Subcutaneous abdominal adipose tissue (tissue), 5 donors: ENCODE data around the gene EMX1.

ENCODE experiments used
- H3K27ac ChIP-seq: one replicate; pipeline ENCODE4 v1.7.0; 2013; ENCODE audit warnings: low read depth, mild to moderate bottlenecking, inconsistent platforms, low read length, moderate library complexity
- H3K27me3 ChIP-seq, 5 donors: one replicate each; pipeline ENCODE4 v1.7.0; 2013; ENCODE audit warnings: low read length in 5 of 5, inconsistent platforms in 1 of 5; ENCODE audit not compliant: control insufficient read depth in 5 of 5, insufficient read depth in 4 of 5
- H3K36me3 ChIP-seq, 5 donors: one replicate each; pipeline ENCODE4 v1.7.0; 2013; ENCODE audit warnings: low read length in 5 of 5; ENCODE audit not compliant: control insufficient read depth in 5 of 5, insufficient read depth in 5 of 5
- H3K4me1 ChIP-seq, 5 donors: one replicate each; pipeline ENCODE4 v1.7.0; 2013; ENCODE audit warnings: low read length in 5 of 5, mild to moderate bottlenecking in 3 of 5, moderate library complexity in 1 of 5; ENCODE audit not compliant: control insufficient read depth in 5 of 5, insufficient read depth in 5 of 5
- H3K4me3 ChIP-seq, 5 donors: one replicate each; pipeline ENCODE4 v1.7.0; 2013; ENCODE audit warnings: low read length in 5 of 5, low read depth in 1 of 5
- H3K9ac ChIP-seq, 5 donors: one replicate each; pipeline ENCODE4 v1.7.0; 2013; ENCODE audit warnings: low read length in 5 of 5, mild to moderate bottlenecking in 4 of 5, moderate library complexity in 3 of 5
- H3K9me3 ChIP-seq, 5 donors: one replicate each; pipeline ENCODE4 v1.7.0; 2013; ENCODE audit warnings: low read length in 5 of 5; ENCODE audit not compliant: control insufficient read depth in 5 of 5
- donor health status: healthy.
- donor health status: healthy.
- donor health status: healthy.
- donor health status: healthy.
- donor health status: healthy.

EMX1 gene

DNA sequence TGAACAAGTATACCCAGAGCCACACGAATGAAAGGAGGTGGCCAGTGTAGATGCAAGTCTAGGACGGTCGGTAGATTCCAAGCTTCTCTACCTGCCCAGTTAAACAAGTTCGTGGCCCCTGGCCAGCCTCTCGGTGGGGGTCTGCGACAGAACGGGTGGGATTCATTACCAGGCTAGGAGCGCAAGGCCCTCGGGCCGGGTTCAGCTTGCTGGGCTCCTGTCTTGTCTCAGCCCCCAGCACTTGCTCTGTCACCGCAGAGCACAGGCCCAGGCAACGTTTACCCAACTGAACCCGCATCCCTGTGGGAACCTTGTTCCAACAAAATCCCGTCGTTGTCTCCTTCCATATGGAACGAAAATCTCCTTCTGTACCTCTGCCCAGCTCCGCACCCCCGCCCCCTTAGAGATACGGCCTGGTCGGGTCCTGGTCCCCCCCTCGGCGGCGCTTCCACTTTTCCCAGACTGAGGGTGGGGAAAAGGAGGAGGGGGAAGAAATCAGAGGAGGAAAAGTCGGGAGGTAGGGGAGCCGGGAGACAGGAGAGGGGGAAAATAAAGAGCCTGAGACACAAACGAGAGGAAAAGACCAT is 1.9 kb upstream of the EMX1 start:
- H3K9ac ChIP-seq = no peak overlapping the region
- no peak overlapping the region for H3K27ac ChIP-seq
- H3K4me3 ChIP-seq = peak overlapping the region in 3 of 5 donors; percentile 53 to 64 (median 63)
- peaks cover 0 to 49% (median 42%) of the 10 kb centered on the region in 5 donors for H3K4me1 ChIP-seq
- no peaks in the 10 kb centered on the region for H3K36me3 ChIP-seq
- H3K9me3 ChIP-seq = no peaks in the 10 kb centered on the region
- H3K27me3 ChIP-seq = peaks cover 65 to 84% (median 82%) of the 10 kb centered on the region in 5 donors

DNA sequence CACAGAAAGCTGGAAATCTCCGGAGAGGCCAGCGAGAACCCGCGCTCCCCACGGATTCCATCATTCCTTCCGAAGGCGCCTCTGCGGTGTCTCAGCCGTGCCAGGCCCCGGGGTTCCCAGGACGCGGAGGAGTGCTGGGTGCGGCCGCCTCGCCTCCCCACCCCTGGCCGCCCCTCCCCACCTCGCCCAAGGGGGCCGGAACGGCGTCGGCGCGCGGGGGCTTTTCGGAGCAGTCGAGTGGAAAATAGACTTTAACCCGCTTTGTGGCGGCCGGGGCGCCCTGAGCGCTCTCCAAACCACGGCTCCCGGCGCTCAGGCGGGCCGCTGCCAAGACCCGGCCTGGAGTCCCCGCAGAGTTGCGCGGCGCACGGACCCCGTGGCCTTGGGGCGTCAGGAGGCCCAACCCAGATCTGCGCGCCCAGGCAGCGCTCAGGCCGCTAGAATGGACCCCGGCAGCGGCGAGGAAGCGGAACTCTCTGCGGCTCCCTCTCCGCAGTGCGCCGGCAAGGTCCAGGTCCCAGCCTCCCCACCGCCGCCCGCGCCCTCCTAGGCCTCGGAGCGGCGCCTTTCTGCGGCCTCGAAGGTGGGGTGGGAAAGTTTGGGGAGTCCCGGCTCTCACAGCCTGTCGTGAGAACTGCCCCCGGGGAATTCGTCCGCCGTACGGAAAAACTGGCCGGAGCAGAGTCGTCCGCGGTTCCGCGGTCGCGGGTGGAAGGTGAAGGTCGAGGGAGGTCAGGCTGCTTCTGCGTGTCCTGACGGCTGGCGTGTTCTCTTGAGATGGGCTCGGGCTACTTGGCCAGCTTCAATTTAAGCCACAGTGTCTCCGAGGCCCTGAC is 1.2 kb upstream of the EMX1 start:
- H3K9ac ChIP-seq = no peak overlapping the region
- no peak overlapping the region for H3K27ac ChIP-seq
- H3K27me3 ChIP-seq = peaks cover 70 to 85% (median 82%) of the 10 kb centered on the region in 5 donors
- peaks cover 0 to 57% (median 49%) of the 10 kb centered on the region in 5 donors for H3K4me1 ChIP-seq
- H3K36me3 ChIP-seq = no peaks in the 10 kb centered on the region
- H3K9me3 ChIP-seq = no peaks in the 10 kb centered on the region
- peak overlapping the region in 4 of 5 donors; percentile 48 to 64 (median 58) for H3K4me3 ChIP-seq

DNA sequence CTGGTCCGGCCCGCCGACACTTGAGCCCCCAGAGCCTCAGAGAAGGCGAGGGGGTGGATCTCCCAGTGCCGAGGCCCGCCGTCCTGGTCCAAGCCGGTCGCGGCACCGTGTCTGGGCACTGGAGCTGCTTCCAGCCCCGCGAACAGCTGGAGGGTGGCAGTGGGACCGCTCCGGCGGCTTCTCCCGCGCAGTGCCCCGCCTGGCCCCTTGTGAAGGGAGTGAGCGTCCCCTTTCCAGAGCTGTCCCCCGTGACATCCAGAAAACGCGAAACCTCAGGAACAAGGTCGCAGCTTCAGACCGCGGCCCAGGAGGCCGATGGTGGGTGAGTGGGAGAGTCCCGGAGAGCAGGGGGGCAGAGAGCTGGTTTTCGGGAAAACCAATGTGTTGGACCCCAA is 579 bp upstream of the EMX1 start:
- Histone ChIP-seq H3K9ac (no peak overlapping the region), H3K4me1 (peaks cover 0 to 57% (median 49%) of the 10 kb centered on the region in 5 donors)

DNA sequence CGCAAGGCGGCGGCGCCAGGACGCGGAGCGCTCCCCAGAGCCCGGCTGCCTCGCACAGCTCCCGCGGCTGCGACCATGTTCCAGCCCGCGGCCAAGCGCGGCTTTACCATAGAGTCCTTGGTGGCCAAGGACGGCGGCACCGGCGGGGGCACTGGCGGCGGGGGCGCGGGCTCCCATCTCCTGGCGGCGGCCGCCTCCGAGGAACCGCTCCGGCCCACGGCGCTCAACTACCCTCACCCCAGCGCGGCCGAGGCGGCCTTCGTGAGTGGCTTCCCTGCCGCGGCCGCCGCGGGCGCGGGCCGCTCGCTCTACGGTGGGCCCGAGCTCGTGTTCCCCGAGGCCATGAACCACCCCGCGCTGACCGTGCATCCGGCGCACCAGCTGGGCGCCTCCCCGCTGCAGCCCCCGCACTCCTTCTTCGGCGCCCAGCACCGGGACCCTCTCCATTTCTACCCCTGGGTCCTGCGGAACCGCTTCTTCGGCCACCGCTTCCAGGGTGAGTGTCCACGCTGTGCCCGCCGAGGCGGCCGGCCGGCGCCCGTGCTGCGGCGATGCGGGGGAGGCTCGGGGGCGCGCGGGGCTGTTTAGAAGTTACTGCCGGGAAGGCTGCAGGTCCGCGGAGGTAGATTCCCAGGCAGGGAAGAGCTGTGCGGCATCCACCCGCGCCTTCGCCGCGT is 696 bp downstream of the EMX1 start:
- no peaks in the 10 kb centered on the region for H3K9me3 ChIP-seq
- peak overlapping the region in 4 of 5 donors; percentile 6 to 57 (median 42) for H3K4me3 ChIP-seq
- peaks cover 75 to 94% (median 91%) of the 10 kb centered on the region in 5 donors for H3K27me3 ChIP-seq
- H3K9ac ChIP-seq = no peak overlapping the region
- no peaks in the 10 kb centered on the region for H3K36me3 ChIP-seq
- no peak overlapping the region for H3K27ac ChIP-seq
- H3K4me1 ChIP-seq = peaks cover 0 to 57% (median 49%) of the 10 kb centered on the region in 5 donors

More for the DNA sequence above, 579 bp upstream of the EMX1 start:
- Histone ChIP-seq H3K36me3 (no peaks in the 10 kb centered on the region), H3K4me3 (peak overlapping the region in 4 of 5 donors; percentile 48 to 64 (median 58)), H3K9me3 (no peaks in the 10 kb centered on the region), H3K27me3 (peaks cover 71 to 86% (median 83%) of the 10 kb centered on the region in 5 donors), H3K27ac (no peak overlapping the region)

DNA sequence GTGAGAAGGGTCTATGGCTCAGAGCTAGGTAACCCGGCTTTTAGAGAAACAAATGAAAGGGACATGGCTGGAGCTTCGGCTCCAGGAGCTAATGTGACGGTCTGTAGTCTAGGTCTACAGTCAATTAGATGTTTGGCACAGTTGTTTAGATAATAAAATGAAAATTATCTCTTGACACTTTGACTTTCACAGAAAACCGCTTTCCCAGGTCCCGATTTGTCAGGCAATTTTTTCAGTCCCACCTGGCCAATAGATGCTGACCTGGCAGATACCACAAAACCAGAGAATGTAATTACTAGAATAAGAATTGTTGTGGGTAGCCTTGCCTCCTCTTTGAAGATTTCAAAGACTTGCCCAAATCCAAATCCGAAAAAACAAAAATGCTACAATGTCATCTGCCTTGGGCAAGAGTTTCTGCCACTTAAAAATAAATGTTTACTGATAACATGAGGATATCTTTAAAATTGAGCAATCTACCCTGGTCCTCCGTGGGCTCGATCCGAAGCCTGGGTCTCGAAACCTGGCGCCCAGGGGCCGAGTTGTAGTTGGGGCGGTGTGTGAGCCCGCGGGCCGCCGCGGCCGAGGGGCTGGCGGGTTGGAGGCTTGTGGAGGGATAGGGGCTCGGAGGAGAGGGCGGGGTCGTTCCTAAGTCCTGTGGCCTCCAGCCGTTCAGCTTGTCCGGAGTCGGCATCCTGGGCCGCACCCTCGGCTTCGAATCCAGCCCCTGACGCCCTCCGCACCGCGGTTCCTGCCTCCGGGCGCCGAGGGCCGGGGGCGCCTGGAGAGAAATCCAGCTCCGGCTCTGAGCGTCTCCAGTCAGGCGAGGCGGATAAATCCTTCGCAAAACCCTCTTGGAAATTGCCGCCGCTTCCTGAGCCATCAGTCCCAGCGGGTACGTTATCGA is 2.3 kb downstream of the EMX1 start:
- Histone ChIP-seq H3K36me3 (no peaks in the 10 kb centered on the region), H3K27me3 (peaks cover 75 to 92% (median 90%) of the 10 kb centered on the region in 5 donors), H3K9ac (no peak overlapping the region), H3K9me3 (no peaks in the 10 kb centered on the region), H3K27ac (no peak overlapping the region), H3K4me3 (peak overlapping the region; percentile 40 to 55 (median 53)), H3K4me1 (peaks cover 0 to 66% (median 59%) of the 10 kb centered on the region in 5 donors)

DNA sequence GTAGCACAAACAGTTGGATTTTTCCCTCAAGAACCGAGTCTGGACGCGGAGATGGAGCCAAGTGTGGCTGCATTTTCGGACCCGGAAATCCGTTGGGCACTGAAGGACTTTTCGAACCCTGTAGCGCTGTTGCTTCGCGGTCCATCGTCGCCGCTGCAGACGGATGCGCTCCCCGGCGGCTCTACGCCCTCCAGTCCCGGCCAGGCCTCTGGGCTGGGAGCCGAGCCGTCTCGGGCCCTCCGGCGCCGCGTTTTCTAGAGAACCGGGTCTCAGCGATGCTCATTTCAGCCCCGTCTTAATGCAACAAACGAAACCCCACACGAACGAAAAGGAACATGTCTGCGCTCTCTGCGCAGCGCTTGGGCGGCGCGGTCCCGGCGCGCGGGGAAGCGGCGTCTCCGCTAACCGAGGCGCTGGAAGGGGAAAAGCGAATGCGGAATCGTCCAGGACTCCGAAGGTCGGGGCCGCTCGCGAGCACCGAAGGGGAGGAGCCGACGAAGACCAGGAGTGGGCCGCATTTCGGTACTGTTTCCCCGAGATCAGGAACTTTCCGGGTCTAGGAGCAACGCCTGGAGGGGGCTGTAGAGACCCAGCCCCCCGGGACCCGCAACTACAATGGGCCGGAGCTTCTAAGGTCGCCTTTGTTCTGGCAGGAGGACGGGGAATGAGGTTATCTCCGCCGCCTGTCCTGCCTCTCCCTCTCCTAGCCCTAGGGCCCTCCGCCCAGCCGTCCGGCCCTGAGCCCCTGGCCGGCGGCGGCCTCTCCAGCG is 3.2 kb downstream of the EMX1 start:
- no peaks in the 10 kb centered on the region for H3K36me3 ChIP-seq
- peaks cover 73 to 92% (median 90%) of the 10 kb centered on the region in 5 donors for H3K27me3 ChIP-seq
- no peak overlapping the region for H3K27ac ChIP-seq
- H3K9me3 ChIP-seq = no peaks in the 10 kb centered on the region
- peaks cover 0 to 61% (median 56%) of the 10 kb centered on the region in 5 donors for H3K4me1 ChIP-seq
- H3K4me3 ChIP-seq = peak overlapping the region; percentile 40 to 55 (median 53)
- peak overlapping the region in 1 of 5 donors; percentile 23 for H3K9ac ChIP-seq

DNA sequence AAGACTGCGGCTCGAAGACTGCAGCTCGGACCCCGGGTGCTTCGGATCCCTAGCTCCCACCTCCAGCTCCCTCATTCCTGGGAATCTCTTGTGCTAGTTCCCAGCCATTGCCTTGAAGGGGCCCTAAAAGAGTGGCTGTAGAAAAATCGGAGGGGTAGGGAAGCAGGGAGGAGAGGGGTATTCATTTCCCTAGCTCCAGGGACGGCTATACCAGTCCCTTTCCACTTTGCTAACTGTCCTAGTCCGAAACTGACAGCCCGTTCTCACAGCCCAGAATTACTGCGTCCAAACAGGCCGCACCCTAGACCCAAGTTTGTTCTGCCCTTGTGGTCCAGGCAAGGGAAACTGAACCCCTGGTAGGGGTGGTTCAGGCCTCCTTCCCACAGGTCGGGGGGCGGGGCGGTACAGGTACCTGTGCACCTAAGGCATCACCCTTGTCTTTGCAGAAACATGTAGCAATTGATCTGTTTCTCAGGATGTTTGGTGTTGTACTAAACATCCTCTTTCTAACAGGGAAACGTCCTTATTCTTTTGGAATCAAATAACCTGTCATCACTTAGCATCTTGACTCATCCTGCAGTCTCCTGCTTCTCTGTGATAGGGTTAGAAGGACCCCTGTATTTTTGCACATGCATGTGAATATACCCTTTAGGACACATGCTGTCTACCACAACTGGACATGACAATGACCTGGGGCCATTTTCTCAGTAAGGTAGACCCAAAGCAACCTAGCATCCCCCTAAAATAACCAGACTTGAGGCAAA is 4.0 kb downstream of the EMX1 start:
- Histone ChIP-seq H3K4me3 (peak overlapping the region in 1 of 5 donors; percentile 53), H3K9ac (no peak overlapping the region), H3K36me3 (no peaks in the 10 kb centered on the region), H3K27me3 (peaks cover 74 to 93% (median 90%) of the 10 kb centered on the region in 5 donors), H3K4me1 (peaks cover 0 to 54% (median 48%) of the 10 kb centered on the region in 5 donors), H3K27ac (no peak overlapping the region), H3K9me3 (no peaks in the 10 kb centered on the region)

DNA sequence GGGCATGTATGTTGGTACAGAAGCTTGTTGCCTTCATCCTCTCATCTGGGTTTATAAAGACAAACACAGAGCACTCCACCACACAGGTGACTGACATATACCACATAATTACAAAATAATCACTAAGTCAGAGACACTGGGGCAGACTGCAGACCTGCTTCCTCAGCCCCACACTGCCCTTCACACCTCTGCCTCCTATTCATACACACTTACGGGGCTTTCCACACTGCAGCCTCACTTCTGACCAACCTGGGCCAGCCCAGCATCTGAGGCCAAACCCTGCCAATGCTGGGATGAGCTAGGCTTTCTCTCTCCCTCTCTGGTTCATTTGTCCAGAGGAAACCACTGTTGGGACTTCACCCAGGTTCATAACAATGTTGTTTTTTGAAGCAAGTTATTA is 4.5 kb downstream of the EMX1 start:
- Histone ChIP-seq H3K9me3 (no peaks in the 10 kb centered on the region), H3K27ac (no peak overlapping the region), H3K4me1 (peaks cover 0 to 48% (median 43%) of the 10 kb centered on the region in 5 donors), H3K9ac (no peak overlapping the region), H3K27me3 (peaks cover 74 to 93% (median 90%) of the 10 kb centered on the region in 5 donors), H3K36me3 (no peaks in the 10 kb centered on the region), H3K4me3 (no peak overlapping the region)
